SK-N-SH (cell line): ENCODE results near the gene SNX22. TPM values are rescaled to one million over a fixed set of nuclear protein-coding genes. Genes with fewer than 3 reads are reported as not detected.

Experiments
- CTCF ChIA-PET: fragments of 300-600, 350-600 bp; formaldehyde crosslinking; extraction: SDS; loops from one replicate; lab custom pipeline; 2021; lab: Yijun Ruan, JAX
- POLR2A ChIA-PET: fragments of 350-600 bp; sonication (Branson Sonifier 250); formaldehyde crosslinking; extraction: SDS; loops from one replicate; lab custom pipeline; 2020; ENCODE audit warnings: antibody characterized with exemption, inconsistent platforms; lab: Yijun Ruan, JAX
- DNase-seq: peaks from one replicate; pipeline ENCODE4 v3.0.0; 2012
- H2AFZ ChIP-seq: fragments of 200-600 bp; sonication (generic); 2 replicates; pipeline ENCODE4 v1.8.1; 2016; ENCODE audit warnings: antibody characterized with exemption, mild to moderate bottlenecking, low read depth
- H3F3A ChIP-seq: fragments of 200-600 bp; sonication (generic); replicated peaks from 2 replicates; pipeline ENCODE3; 2016; ENCODE audit warnings: antibody characterized with exemption, mild to moderate bottlenecking; ENCODE audit not compliant: insufficient read depth
- H3K27ac ChIP-seq, 2 experiments: fragments of 200-500 bp in 1 of 2; fragments of 200-600 bp in 1 of 2; sonication (Bioruptor generic) in 1 of 2; sonication (generic), shearing (Covaris generic) in 1 of 2; 2 replicates each; pipeline versions ENCODE4 v1.5.1 to v1.6.1; 2014 to 2016; ENCODE audit warnings: low read depth in 2 of 2, inconsistent platforms in 1 of 2, low read length in 1 of 2, mild to moderate bottlenecking in 1 of 2, mixed read lengths in 1 of 2
- H3K27me3 ChIP-seq: fragments of 200-600 bp; sonication (generic), shearing (Covaris generic); 2 replicates; pipeline ENCODE4 v1.6.1; 2016; ENCODE audit warnings: mixed run types; ENCODE audit not compliant: insufficient read depth
- H3K36me3 ChIP-seq, 2 experiments: fragments of 200-500 bp in 1 of 2; fragments of 200-600 bp in 1 of 2; sonication (Bioruptor generic) in 1 of 2; sonication (generic) in 1 of 2; replicated peaks in 1 of 2; 2 replicates each; pipeline versions ENCODE3 to v1.5.1; 2014 to 2016; ENCODE audit warnings: low read length in 1 of 2, mild to moderate bottlenecking in 1 of 2; ENCODE audit not compliant: insufficient read depth in 2 of 2, control insufficient read depth in 1 of 2
- H3K4me1 ChIP-seq, 2 experiments: fragments of 200-500 bp in 1 of 2; fragments of 200-600 bp in 1 of 2; sonication (Bioruptor generic) in 1 of 2; sonication (generic), shearing (Covaris generic) in 1 of 2; 2 replicates each; pipeline versions ENCODE4 v1.5.1 to v1.6.1; 2014 to 2016; ENCODE audit warnings: low read depth in 1 of 2, low read length in 1 of 2, mixed run types in 1 of 2; ENCODE audit not compliant: insufficient read depth in 2 of 2, control insufficient read depth in 1 of 2
- H3K4me2 ChIP-seq: fragments of 200-600 bp; sonication (generic), shearing (Covaris generic); 2 replicates; pipeline ENCODE4 v1.6.1; 2017; ENCODE audit warnings: mixed run types
- H3K4me3 ChIP-seq, 2 experiments: fragments of 200-500 bp in 1 of 2; fragments of 200-600 bp in 1 of 2; sonication (Bioruptor generic) in 1 of 2; sonication (generic), shearing (Covaris generic) in 1 of 2; 2 replicates each; pipeline versions ENCODE4 v1.5.1 to v1.8.1; 2014 to 2016; ENCODE audit warnings: low read depth in 2 of 2, inconsistent platforms in 1 of 2, low read length in 1 of 2, mild to moderate bottlenecking in 1 of 2, mixed read lengths in 1 of 2, moderate library complexity in 1 of 2
- H3K79me2 ChIP-seq: fragments of 200-600 bp; sonication (generic); 2 replicates; pipeline ENCODE4 v1.8.1; 2017; ENCODE audit warnings: mild to moderate bottlenecking; ENCODE audit not compliant: insufficient read depth
- H3K9ac ChIP-seq: fragments of 200-600 bp; sonication (generic); 2 replicates; pipeline ENCODE4 v1.6.1; 2017; ENCODE audit warnings: mixed run types
- H3K9me2 ChIP-seq: fragments of 200-600 bp; sonication (generic); 2 replicates; pipeline ENCODE4 v1.6.1; 2017; ENCODE audit warnings: mixed run types
- H3K9me3 ChIP-seq: fragments of 200-600 bp; sonication (generic); 2 replicates; pipeline ENCODE4 v1.6.1; 2017; ENCODE audit warnings: mixed run types, mild to moderate bottlenecking, moderate library complexity
- H4K20me1 ChIP-seq: fragments of 200-600 bp; sonication (generic); 2 replicates; pipeline ENCODE4 v1.6.1; 2017; ENCODE audit warnings: mild to moderate bottlenecking, mixed run types; ENCODE audit not compliant: insufficient read depth
- CTCF ChIP-seq: fragments of 200-600 bp; sonication (generic); IDR thresholded peaks from 2 replicates; pipeline ENCODE4 v1.6.1; 2017; ENCODE audit warnings: antibody characterized with exemption, mild to moderate bottlenecking, moderate library complexity
- EP300 ChIP-seq, 2 experiments: IDR thresholded peaks; 2 replicates each; pipeline versions ENCODE4 v1.4.0 to v1.6.1; 2012; ENCODE audit warnings: borderline replicate concordance in 1 of 2, low read depth in 1 of 2, low read length in 1 of 2
- FOXM1 ChIP-seq: IDR thresholded peaks from 2 replicates; pipeline ENCODE4 v1.4.0; 2012; ENCODE audit warnings: low read depth, mild to moderate bottlenecking
- GABPA ChIP-seq: IDR thresholded peaks from 2 replicates; pipeline ENCODE4 v1.4.0; 2012; ENCODE audit warnings: low read depth, mild to moderate bottlenecking
- GATA2 ChIP-seq: sonication (generic); formaldehyde crosslinking; IDR thresholded peaks from 2 replicates; pipeline ENCODE4 v1.5.0; 2020; ENCODE audit warnings: mild to moderate bottlenecking, missing genetic modification reagents
- MAX ChIP-seq: IDR thresholded peaks from 2 replicates; pipeline ENCODE4 v1.4.0; 2012; ENCODE audit warnings: low read depth
- MEF2A ChIP-seq: IDR thresholded peaks from 2 replicates; pipeline ENCODE4 v1.4.0; 2012; ENCODE audit warnings: low read depth, borderline replicate concordance
- NFIC ChIP-seq: IDR thresholded peaks from 2 replicates; pipeline ENCODE4 v1.4.0; 2012; ENCODE audit warnings: borderline replicate concordance
- NRF1 ChIP-seq: IDR thresholded peaks from 2 replicates; pipeline ENCODE4 v1.6.1; 2012; ENCODE audit warnings: low read depth, mild to moderate bottlenecking, low read length
- PBX3 ChIP-seq: IDR thresholded peaks from 2 replicates; pipeline ENCODE4; 2012
- RCOR1 ChIP-seq: fragments of 150-350 bp; IDR thresholded peaks from 2 replicates; pipeline ENCODE4 v1.6.1; 2017; ENCODE audit warnings: antibody characterized with exemption, low read length
- RXRA ChIP-seq: IDR thresholded peaks from 2 replicates; pipeline ENCODE4 v1.4.0; 2012; ENCODE audit warnings: low read depth, mild to moderate bottlenecking, borderline replicate concordance
- TEAD4 ChIP-seq: IDR thresholded peaks from 2 replicates; pipeline ENCODE4 v1.4.0; 2012; ENCODE audit warnings: mild to moderate bottlenecking, borderline replicate concordance; ENCODE audit not compliant: insufficient read depth
- WGBS: methylation state at CpG from one replicate; pipeline ENCODE4 v1.1.6; 2017; ENCODE audit warnings: low lambda C conversion rate; 5-methylcytosine and 5-hydroxymethylcytosine counted together
- polyA plus RNA-seq, 3 experiments: library from polyadenylated mRNA; depleted of rRNA; stranded (reverse); fragments of >200 nt; gene quantifications; 2 replicates each; pipeline ENCODE4 v1.2.3, GENCODE V29; 2012
- TF ChIP-seq, protein P1 (sequence below): fragments of 150-350 bp; IDR thresholded peaks from 2 replicates; pipeline ENCODE4 v1.6.1; 2016; ENCODE audit warnings: mild to moderate bottlenecking, low read depth, low read length

Gene SNX22
- polyA plus RNA-seq, 1 of the 3 experiments (the other 2 are of a cell fraction) = 0.94 TPM

DNA sequence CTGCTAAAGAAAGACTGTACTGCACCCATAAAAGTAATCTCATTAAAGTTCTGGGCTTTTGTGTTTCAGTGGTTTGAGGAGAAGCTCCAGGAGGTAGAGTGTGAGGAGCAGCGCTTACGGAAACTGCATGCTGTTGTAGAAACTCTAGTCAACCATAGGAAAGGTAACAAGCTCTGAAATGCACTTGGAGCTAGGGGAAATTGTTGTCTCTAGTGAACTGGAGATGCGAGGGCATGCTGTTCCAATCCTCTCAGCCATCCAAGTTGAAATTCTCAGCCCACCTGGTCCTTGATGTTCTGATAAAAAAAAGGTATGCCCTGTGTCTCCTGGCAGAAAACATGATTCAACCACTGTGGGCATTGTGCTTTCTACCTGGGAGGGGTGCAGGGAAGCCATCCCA, 21.4 kb upstream of the SNX22 start:
- Histone ChIP-seq H2AFZ (no peak overlapping the region), H3K27ac (no peak overlapping the region), H3K36me3 (peaks cover 58 to 83% of the 10 kb centered on the region in 2 experiments), H3K4me3 (no peak overlapping the region), H3K9me2 (no peaks in the 10 kb centered on the region), H3K4me1 (peaks cover 0 to 4% of the 10 kb centered on the region in 2 experiments; a peak in 1 of 4 replicates), H3K79me2 (no peaks in the 10 kb centered on the region), H3K4me2 (no peak overlapping the region), H3K9me3 (no peaks in the 10 kb centered on the region), H3F3A (no peaks in the 10 kb centered on the region), H4K20me1 (no peaks in the 10 kb centered on the region), H3K9ac (no peak overlapping the region), H3K27me3 (no peaks in the 10 kb centered on the region)
- CTCF ChIA-PET = interaction anchor here (1.0 to 6.2 kb wide), 3 partner anchors 19 to 33 kb away, joined by 3 to 25 read pairs (median 4); no protein-coding TSS in a partner anchor
- WGBS = 96% methylated on average over 3 of the region's 3 CpGs
- POLR2A ChIA-PET = no interaction called here
- no peak for TF ChIP-seq CTCF
- TF ChIP-seq MEF2A = no peak
- no peak for TF ChIP-seq NRF1
- no peak for TF ChIP-seq GATA2 (CRISPR knock-in tag)
- TF ChIP-seq TEAD4 = no peak
- TF ChIP-seq MAX = no peak
- TF ChIP-seq EP300 (IDR thresholded peaks at IDR 0.05; ENCODE audit: borderline replicate concordance in 1 of 2, low read depth in 1 of 2, low read length in 1 of 2) = no peak
- TF ChIP-seq, protein P1, sequence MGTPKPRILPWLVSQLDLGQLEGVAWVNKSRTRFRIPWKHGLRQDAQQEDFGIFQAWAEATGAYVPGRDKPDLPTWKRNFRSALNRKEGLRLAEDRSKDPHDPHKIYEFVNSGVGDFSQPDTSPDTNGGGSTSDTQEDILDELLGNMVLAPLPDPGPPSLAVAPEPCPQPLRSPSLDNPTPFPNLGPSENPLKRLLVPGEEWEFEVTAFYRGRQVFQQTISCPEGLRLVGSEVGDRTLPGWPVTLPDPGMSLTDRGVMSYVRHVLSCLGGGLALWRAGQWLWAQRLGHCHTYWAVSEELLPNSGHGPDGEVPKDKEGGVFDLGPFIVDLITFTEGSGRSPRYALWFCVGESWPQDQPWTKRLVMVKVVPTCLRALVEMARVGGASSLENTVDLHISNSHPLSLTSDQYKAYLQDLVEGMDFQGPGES = no peak
- no peak for TF ChIP-seq RXRA
- no peak for DNase-seq

DNA sequence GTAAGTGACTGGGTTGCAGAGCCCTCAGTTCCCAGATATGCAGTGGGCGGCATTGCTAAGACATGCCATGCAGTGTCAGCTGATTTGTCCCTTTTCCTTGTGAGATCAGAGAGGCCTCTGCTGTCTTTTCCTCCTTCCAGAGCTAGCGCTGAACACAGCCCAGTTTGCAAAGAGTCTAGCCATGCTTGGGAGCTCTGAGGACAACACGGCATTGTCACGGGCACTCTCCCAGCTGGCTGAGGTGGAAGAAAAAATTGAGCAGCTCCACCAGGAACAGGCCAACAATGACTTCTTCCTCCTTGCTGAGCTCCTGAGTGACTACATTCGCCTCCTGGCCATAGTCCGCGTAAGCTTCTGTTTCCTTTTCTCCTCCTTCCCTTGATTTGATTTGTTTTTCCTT, 20.0 kb upstream of the SNX22 start:
- WGBS = 96% methylated on average over 6 of the region's 7 CpGs
- H3K4me3 ChIP-seq = no peak overlapping the region
- DNase-seq = no peak
- H2AFZ ChIP-seq = no peak overlapping the region
- ChIA-PET CTCF (interaction anchor here (1.3 to 6.2 kb wide), 2 partner anchors 16 to 21 kb away, joined by 4 to 25 read pairs; no protein-coding TSS in a partner anchor), POLR2A (no interaction called here)
- H3F3A ChIP-seq = no peaks in the 10 kb centered on the region
- H3K27ac ChIP-seq = no peak overlapping the region
- H3K79me2 ChIP-seq = no peaks in the 10 kb centered on the region
- no peak for TF ChIP-seq GABPA
- no peak for TF ChIP-seq RCOR1
- TF ChIP-seq PBX3 = no peak
- no peak for TF ChIP-seq NFIC
- TF ChIP-seq, protein P1 = no peak
- TF ChIP-seq FOXM1 = no peak
- H3K9me2 ChIP-seq = no peaks in the 10 kb centered on the region
- no peak overlapping the region for H3K4me2 ChIP-seq
- H3K9ac ChIP-seq = no peak overlapping the region
- H3K27me3 ChIP-seq = no peaks in the 10 kb centered on the region
- no peaks in the 10 kb centered on the region for H4K20me1 ChIP-seq
- no peaks in the 10 kb centered on the region for H3K9me3 ChIP-seq
- peaks cover 49 to 84% of the 10 kb centered on the region in 2 experiments for H3K36me3 ChIP-seq
- peaks cover 0 to 4% of the 10 kb centered on the region in 2 experiments; a peak in 1 of 4 replicates for H3K4me1 ChIP-seq
